ENCODE data around the gene PDIA2. TPM values are rescaled to one million over a fixed set of nuclear protein-coding genes. Genes with fewer than 3 reads are reported as not detected.
"Not testable (repeated sequence)": the region's sequence is repeated elsewhere in the genome, so short reads cannot be mapped to it uniquely, and the experiment has no call there.

The PDIA2 gene
- total RNA-seq, result 1.8 TPM
- long read RNA-seq, partial matches to known transcripts, result 1 of 5 reads
- long read RNA-seq, other reads (novel, unspliced or antisense), result 2 of 5 reads

DNA sequence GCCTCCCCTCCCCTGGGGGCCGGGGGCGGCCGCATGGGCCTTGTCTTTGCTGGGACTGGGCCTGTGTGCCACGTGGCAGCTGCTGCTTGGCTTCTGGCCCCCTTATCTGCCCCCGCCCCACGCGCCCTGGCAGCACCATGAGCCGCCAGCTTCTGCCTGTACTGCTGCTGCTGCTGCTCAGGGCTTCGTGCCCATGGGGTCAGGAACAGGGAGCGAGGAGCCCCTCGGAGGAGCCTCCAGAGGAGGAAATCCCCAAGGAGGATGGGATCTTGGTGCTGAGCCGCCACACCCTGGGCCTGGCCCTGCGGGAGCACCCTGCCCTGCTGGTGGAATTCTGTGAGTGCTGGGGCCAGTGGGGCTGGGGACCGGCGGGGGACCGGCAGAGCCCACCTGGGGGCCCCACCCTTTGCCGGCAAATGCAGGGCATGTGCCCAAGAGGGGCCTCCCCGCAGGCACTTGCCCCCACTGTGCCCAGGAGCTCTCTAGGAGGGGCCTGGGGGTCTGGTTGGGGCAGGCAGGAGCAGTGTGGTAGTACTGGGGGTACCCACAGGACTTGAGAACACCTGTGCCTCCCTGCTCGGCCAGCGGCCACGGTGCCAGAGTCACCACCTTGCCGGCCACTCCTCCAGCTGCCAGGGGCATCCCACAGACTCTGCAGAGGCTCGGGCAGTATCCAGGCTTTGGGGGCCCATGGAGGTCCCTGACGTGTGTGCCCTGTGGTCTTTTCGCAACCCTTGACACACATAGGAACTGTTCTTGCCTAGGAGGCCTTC lies at the start of gene PDIA2:
PDIA2 (plus strand) TSS at position 132 of the 773 bp plus-strand sequence; CDS start at position 138, 6 bp downstream.
- intact Hi-C loops (cut with DNase I), result no loop called here
- ATAC-seq (ENCODE audit: poor library complexity), result no peak
- no peak for DNase-seq

DNA sequence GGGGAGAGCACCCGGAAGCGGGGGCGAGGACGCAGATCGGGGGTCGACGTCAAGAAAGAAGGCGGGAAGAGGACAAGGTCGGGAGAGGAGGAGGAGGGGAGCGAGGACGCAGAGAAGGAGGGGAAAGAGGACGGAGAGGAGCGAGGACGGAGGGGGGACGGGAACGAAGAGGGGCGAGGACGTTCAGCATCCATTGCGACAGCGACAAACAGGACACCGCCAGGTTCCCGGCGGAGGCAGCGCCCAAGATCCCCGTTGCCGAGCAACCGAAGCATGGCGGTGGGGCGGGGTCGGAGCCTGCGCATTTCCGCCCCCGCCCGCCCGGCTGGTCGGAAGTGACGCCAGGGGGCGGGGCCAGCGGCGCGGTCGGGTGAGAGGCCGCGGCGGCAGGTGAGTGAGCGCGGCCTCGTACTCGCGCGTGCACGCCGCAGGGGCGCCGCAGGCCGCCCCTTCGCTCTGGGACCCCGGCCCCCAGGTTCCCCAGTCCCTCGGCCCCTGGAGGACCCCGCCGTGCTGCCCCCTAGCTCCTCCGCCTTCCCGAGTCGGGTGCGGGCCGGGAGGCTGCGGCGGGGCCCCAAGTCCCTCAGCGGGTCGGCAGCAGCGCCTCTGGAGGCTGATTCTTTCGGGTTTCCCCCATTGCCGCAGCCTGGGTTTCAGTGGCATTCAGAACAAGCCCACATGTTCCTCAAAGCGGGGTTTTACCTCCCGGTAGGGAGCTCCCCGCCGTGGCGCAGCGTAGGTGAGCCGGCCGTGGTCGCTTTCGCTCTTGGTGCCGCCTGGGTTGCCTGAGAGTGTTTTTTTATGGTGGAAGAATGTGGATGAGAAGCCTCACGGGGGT lies 48.3 kb upstream of the PDIA2 start, which contains the start of gene FAM234A:
FAM234A (plus strand) TSS at position 354 of the 838 bp plus-strand sequence. CDS start 19,593 bp downstream, outside the sequence.
- ATAC-seq (ENCODE audit: poor library complexity) (peak; percentile 97), DNase-seq (peak; percentile 95)
- intact Hi-C loops (cut with DNase I), result no loop called here

GRCh38 chr16:239948-240277 lies 43.1 kb upstream of the PDIA2 start:
- ATAC-seq (ENCODE audit: poor library complexity), result peak; percentile 20
- intact Hi-C loops (cut with DNase I), result no loop called here
- no peak for DNase-seq

GRCh38 chr16:240559-240958 lies 42.4 kb upstream of the PDIA2 start:
- ATAC-seq (ENCODE audit: poor library complexity), result no peak
- no peak for DNase-seq
- intact Hi-C loops (cut with DNase I), result no loop called here

- intact Hi-C loops (cut with DNase I), result no loop called here
- no peak for DNase-seq
Observed at GRCh38 chr16:242281-242680, 40.7 kb upstream of the PDIA2 start.

DNA sequence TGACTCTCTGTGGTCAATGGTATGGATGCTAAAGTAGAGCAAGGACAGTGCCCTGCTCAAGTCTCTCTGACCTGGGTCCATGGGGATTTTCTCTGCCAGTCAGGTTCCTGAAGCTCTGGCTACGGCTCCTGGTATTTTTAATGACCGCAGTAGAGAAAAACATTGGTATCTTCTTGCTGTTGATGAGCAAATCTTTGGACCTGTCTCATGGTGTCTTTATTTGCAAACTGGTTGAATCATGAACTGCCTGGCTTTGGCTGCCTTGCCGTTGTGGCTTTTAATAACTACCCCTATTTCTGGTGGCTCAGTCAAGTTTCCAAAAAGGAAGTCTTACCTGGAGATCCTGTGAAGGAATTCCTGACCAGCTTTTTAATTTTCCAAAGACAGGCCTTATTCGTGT lies 39.6 kb upstream of the PDIA2 start:
- ATAC-seq (ENCODE audit: poor library complexity), result no peak
- intact Hi-C loops (cut with DNase I), result no loop called here
- DNase-seq, result no peak

More at GRCh38 chr16:242281-242680, 40.7 kb upstream of the PDIA2 start:
- no peak for ATAC-seq (ENCODE audit: poor library complexity)

- peak; percentile 20 for DNase-seq
- no peak for ATAC-seq (ENCODE audit: poor library complexity)
- intact Hi-C loops (cut with DNase I), result no loop called here
Observed at GRCh38 chr16:245105-245504, 37.9 kb upstream of the PDIA2 start.

DNA sequence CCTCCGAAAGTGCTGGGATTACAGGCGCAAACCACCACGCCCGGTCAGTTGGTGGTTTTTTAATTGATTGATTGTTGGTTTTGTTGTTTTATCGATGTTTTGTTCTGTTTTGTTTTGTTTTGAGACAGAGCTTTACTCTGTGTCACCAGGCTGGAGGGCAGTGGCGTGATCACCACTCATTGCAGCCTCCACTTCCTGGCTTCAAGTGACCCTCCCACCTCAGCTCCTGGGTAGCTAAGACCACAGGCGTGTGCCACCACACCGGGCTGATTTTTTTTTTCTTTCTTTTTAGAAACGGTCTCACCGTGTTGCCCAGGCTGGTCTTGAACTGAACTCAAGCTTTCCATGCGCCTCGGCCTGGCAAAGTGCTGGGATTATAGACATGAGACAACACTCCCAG lies 35.9 kb upstream of the PDIA2 start:
- ATAC-seq (ENCODE audit: poor library complexity), result no peak
- no peak for DNase-seq
- intact Hi-C loops (cut with DNase I), result no loop called here

DNA sequence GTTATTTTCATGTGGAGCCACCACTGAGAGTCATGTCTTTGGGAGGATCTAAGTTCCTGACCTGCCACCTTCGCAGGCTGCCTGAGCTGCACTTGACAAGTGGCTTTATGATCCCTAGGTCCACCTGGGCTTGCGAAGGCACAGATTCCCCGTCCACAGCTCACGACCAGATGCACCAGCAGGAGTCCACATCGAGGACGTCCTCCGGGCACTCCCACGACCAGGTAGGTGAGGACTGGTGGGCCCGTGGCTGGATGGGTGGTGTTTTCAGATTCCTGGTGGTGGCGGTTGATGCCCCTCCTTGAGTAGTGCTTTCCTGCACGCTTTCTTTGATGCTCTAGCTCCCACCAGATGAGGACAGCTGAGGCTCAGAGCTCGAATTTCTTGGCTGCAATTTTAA lies 33.5 kb upstream of the PDIA2 start:
- intact Hi-C loops (cut with DNase I), result no loop called here

GRCh38 chr16:252366-253337 lies 30.3 kb upstream of the PDIA2 start:
- ATAC-seq (ENCODE audit: poor library complexity) (peak; percentile 55), DNase-seq (peak; percentile 24)
- intact Hi-C loops (cut with DNase I), result no loop called here

More for the DNA sequence above, 33.5 kb upstream of the PDIA2 start:
- ATAC-seq (ENCODE audit: poor library complexity) (no peak), DNase-seq (peak; percentile 32)

GRCh38 chr16:253833-254232 lies 29.1 kb upstream of the PDIA2 start:
- no peak for DNase-seq
- intact Hi-C loops (cut with DNase I), result no loop called here
- no peak for ATAC-seq (ENCODE audit: poor library complexity)

- no peak for ATAC-seq (ENCODE audit: poor library complexity)
- intact Hi-C loops (cut with DNase I), result no loop called here
- no peak for DNase-seq
Observed at GRCh38 chr16:254461-254860, 28.5 kb upstream of the PDIA2 start.

- no peak for DNase-seq
- no peak for ATAC-seq (ENCODE audit: poor library complexity)
- intact Hi-C loops (cut with DNase I), result no loop called here
Observed at GRCh38 chr16:255183-255582, 27.8 kb upstream of the PDIA2 start.

GRCh38 chr16:258091-258490 lies 24.9 kb upstream of the PDIA2 start:
- ATAC-seq (ENCODE audit: poor library complexity); intact Hi-C loops (cut with DNase I); DNase-seq: not testable (repeated sequence)

GRCh38 chr16:259226-259625 lies 23.7 kb upstream of the PDIA2 start:
- no peak for ATAC-seq (ENCODE audit: poor library complexity)
- intact Hi-C loops (cut with DNase I), result no loop called here

DNA sequence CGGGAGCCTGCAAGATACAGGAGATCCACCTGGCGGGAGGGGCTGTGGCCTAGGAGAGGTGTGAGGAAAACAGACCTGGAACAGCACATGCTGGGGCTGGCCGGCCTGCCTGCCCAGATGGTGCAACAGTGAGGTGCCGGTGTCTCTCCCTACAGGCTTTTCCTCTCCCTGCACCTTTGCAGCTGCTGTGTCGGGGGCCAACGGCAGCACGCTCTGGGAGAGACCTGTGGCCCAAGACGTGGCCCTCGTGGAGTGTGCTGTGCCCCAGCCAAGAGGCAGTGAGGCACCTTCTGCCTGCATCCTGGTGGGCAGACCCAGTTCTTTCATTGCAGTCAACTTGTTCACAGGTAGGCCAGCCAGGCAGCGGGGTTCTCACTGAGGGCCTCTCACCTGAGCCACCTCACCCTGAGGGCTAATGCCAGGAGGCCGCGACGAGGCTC lies 23.1 kb upstream of the PDIA2 start:
- intact Hi-C loops (cut with DNase I), result no loop called here
- ATAC-seq (ENCODE audit: poor library complexity) (no peak), DNase-seq (no peak)

More at GRCh38 chr16:259226-259625, 23.7 kb upstream of the PDIA2 start:
- no peak for DNase-seq

DNA sequence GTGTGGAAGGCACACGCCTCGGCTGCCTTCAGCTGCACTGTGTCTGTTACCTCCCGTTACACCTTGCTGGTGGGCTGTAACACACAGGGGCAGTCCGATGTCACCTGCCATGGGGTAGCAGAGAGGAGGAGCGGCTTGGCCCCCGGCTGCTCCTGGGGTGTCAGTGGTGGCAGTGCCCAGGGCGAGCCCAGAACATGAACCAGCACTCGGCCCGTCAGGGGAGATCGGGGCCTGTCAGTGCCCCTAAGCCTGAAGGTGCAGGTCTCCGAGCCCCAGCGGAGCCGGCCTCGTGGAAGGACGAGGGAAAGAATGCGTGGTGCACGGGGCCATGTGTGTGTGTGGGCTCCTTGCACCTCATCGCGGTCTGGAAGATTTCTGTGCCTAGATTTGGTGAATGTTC lies 22.6 kb upstream of the PDIA2 start:
- no peak for ATAC-seq (ENCODE audit: poor library complexity)

DNA sequence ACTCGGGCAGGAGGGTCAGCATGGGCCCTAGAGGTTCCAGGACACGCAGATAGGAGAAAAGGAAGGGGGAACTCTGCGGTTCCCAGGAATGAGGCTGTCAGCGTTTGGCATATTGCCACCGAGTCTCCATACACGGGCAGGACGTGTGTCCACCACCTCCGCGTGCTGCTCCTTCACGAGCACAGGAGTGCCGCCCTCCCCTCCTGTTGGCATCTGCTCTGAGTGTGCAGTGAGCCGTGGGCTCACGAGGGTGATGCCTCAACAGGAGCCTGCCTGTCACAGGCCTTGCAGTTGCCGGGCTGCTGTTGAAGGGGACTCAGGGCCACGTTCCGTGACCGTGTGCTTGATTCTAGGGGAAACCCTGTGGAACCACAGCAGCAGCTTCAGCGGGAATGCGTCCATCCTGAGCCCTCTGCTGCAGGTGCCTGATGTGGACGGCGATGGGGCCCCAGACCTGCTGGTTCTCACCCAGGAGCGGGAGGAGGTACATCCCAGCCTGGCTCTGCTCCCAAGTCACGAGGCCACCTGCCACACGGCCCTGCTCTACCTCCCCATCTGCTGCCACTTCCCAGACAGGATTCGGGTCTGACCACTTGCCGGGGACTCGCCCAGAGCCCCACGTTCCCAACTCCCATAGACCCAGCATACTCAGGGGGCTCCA lies 21.8 kb upstream of the PDIA2 start:
- no peak for ATAC-seq (ENCODE audit: poor library complexity)
- no peak for DNase-seq
- intact Hi-C loops (cut with DNase I), result no loop called here

More for the DNA sequence above, 22.6 kb upstream of the PDIA2 start:
- intact Hi-C loops (cut with DNase I), result no loop called here
- DNase-seq, result no peak
